HG02938 (cell line): ENCODE measurements around the gene FILIP1L.

Experiments
- ATAC-seq: cut with Tn5 transposase; IDR thresholded peaks from one replicate; pipeline ENCODE4 v1.9.1; 2021; ENCODE audit warnings: mild to moderate bottlenecking, moderate library complexity; ENCODE audit not compliant: unreplicated experiment

FILIP1L gene

GRCh38 chr3:99955773-99956562 lies 158.3 kb downstream of the FILIP1L start:
- no peak for ATAC-seq

DNA sequence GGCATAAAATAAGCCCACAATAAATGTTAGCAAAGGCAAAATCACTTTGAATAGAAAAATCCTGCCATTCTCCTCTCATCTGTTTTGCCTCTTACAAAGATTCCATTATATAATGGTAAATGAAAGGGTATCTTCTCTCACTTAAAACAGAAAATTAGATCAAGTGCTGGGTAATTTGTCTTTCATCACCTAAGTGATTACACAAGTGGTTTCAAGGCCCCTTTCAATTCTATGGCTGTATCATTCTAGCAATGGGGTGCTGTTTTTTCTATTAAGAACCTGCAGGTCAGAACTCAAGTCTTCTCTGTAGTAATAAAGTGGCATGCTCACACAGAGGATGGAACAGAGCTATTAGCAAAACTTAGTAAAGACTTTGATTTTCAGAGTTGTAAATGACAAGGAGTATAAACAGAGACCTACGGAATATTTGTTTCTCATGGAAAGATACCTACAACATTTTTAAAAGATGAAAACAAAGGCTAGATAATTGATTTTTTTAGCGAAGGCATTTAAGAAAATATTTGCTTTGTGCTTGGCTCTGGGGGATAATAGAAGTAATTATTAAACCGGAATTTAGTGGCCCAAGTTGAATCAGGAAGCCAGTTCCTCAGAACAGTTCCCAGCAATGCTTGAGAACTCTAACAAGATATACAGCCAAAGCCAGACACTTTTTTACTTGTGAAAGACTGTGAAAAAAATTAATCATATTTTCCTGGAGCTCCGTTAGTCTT lies 159.2 kb downstream of the FILIP1L start:
- ATAC-seq = no peak

GRCh38 chr3:99953596-99953995 lies 160.7 kb downstream of the FILIP1L start:
- ATAC-seq = no peak

GRCh38 chr3:99952306-99952705 lies 162.0 kb downstream of the FILIP1L start:
- no peak for ATAC-seq

GRCh38 chr3:99951701-99952100 lies 162.6 kb downstream of the FILIP1L start:
- ATAC-seq = no peak

GRCh38 chr3:99950921-99951320 lies 163.4 kb downstream of the FILIP1L start:
- no peak for ATAC-seq

DNA sequence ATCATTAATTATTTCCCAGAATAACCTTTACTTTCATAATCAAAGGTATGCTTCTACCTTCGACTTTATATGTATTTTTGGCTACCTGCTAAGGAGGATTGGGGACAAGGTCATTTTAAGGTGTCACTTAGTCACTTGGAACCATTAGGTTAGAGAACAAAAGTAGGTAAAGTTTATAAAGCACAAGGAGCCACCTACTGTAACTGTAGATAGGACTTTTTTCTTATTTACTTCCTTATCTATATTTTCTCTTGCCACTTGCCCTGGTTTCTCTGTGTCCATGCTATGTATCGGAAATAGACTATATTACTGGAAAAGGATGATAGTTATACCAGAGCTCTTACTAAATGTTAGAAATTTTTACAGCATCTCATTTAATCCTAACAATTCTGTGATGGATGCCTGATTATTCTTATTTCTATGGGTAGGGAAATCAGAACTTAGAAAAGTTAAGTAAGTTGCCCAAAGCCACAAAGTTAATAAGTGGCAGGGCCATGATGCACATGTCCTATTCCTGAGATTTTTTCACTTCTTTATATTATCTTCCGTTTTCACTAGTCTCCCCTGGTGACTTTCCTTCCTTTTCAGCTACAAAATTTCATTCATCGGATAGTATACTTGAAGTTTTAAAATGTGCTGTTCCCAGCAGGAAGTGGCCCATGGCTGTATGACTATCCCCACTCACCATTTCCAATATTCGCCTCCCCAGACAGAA lies 164.2 kb downstream of the FILIP1L start:
- ATAC-seq = no peak

GRCh38 chr3:99948467-99949089 lies 165.7 kb downstream of the FILIP1L start:
- ATAC-seq = no peak

DNA sequence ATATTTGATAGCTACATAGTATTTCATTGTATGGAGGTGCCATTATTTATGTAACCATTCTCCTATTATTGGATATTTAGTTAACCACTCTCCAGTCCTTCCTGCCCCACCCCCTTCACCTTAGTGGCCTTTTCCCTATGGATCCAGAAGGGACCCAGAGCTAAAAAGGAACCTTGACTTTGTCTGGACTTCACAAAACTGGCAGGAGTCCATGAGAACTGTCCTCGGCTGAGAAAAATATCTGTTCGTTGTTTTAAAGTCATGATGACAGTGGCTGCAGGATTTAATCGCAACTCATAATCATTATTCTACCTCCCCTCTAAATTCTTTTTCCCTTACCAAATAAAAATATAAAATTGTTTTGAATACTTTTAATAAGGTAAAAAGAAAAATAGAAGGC lies 166.9 kb downstream of the FILIP1L start:
- ATAC-seq = no peak

DNA sequence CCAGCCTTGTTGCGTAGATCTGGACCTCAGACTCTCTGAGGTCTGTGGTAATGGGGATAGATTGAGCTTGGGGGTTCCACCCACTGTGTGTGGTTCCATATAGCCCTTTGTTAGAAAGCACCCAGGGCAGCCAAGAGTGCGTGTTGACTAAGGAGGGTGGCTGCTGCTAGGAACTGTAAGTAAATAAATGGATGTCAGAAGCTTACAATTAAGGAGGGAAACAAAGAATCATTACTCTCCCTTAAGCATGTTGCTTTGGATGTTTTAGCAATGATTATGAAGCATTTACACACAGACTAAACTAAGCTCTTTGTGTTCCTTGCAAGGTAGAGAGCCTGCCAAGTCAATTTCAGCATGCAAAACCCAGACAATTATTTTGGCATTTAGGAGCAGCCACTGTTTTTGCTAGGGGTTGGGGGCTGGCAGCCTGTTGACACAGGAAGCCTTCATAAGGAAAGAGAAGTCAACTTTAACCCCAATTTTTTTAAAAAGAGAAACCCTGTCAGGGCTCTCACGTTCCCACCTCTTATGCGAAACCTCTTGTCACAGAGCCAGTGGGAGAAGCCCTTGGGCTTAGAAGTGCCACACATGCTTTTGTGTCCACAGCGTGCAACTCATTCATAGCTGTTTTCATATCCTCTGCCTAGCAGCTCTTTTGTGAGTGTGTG lies 168.8 kb downstream of the FILIP1L start:
- ATAC-seq = no peak

- ATAC-seq = no peak
These were observed 170.2 kb downstream of the FILIP1L start for GRCh38 chr3:99943931-99944761.

- ATAC-seq = no peak
These were observed 173.1 kb downstream of the FILIP1L start for GRCh38 chr3:99941211-99941610.

DNA sequence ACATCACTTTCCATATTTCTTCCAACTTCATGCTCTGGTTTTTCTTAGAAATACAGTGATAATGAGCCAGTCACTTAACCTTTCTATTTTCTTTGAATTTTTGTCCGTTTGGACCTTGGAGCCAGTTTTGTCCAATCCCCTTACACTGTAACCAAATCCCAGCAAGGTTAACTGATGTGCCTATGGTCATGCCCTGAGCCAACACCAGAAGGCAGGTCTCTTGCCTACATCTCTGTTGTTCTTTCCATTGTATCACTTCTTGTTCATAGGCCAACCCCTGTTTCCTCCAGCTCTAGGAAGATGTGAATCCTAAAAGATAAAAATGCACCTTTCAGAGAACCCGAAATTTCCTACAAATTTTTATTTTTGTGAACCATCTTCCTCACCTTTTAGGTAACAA lies 174.0 kb downstream of the FILIP1L start:
- ATAC-seq = no peak

GRCh38 chr3:99939876-99940275 lies 174.4 kb downstream of the FILIP1L start:
- ATAC-seq = no peak

- ATAC-seq = no peak
These were observed 175.9 kb downstream of the FILIP1L start for GRCh38 chr3:99938270-99938911.

DNA sequence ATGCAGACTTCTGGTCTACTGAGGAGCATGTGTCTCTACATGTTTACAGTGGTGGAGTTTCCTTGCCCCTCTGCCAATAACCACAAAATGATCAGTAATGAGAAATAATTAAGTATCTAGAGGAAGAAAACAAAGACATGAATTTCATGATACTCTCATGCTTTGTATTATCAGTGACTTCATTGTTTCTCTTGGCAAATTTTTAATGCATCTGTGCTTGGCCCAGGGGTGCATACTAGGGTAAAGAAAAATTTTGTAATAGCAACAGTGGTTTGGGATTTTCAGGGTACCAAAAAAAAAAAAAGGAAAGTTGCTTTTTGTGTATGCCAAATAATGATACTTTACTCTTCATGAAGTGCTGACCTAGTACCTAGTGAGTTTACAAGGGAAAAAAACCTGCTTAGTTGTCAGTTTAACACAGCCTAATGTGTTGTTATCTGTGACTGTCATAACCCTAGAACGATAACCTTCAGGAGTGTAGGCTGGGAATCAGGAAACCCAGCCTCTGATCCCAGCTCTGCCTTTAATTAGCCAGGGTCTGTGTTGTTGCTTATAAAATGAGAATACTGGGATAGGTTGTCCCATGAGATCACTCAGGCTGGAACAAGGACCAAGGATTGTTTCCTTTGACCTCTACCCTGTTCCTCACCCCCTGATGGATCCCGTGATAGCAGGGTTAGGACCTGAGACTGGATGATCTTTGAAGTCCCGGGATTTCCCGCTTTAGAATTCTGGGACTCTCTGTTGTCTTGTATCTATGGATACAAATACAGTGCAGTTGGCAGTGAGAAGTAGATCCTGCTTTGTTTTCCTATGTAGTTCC lies 179.1 kb downstream of the FILIP1L start:
- no peak for ATAC-seq

DNA sequence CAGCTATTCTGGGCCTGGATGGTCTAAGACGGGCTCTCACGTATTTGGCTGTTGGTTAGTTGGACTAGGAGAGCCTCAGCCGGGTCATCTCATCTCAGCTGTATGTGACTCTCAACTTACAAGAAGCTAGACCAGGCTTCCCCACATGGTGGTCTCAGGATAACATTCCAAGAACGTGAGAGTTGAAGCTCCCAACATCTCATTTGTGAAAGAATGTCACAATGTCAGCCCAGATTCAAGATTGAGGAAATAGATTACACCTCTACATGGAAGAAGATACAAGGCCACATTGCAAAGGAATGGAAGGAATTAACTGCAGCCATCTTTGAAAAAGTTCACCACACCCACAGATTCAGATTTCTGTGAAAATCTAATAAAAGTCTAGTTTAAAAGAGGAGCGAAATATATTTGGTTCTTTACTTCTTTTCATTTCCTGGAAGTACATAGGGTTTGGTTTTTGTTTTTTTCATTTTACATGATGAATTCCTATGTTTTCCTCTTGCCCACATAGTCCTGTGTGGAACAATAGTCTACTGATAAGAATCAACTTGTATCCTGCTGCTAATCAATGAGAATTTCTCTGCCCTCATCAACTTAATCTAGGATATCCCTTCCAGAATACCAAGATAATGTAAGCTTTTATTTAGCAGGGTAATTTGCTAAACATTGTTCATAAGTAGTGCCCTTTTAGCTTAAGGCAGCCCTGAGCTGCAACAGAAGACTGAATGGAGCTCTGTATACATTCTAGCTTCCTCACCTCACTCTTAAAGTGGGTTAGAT lies 180.1 kb downstream of the FILIP1L start:
- ATAC-seq = no peak

- no peak for ATAC-seq
These were observed 183.2 kb downstream of the FILIP1L start for GRCh38 chr3:99931059-99931458.
